Measurements from ENCODE around the gene KMO. TPM values are rescaled to one million over a fixed set of nuclear protein-coding genes. Genes with fewer than 3 reads are reported as not detected.

KMO gene
- total and polyA plus RNA-seq, 8 donors, result 0.06 to 0.33 (median 0.18) TPM; not detected in 5

GRCh38 chr1:241560146-241560848 lies 28.1 kb downstream of the KMO start:
- intact Hi-C loops (cut with DNase I; ENCODE audit: low total_unique reads), result no loop called here
- Histone ChIP-seq H3K4me3 (no peak overlapping the region), H3K27ac (no peak overlapping the region), H3K27me3 (no peaks in the 10 kb centered on the region), H3K36me3 (no peaks in the 10 kb centered on the region), H3K9me3 (no peaks in the 10 kb centered on the region), H3K4me1 (no peaks in the 10 kb centered on the region)
- DNase-seq, result no peak
- 77 to 91% (median 84%) methylated on average over 4 of the region's 4 CpGs for WGBS, 5 donors
- TF ChIP-seq POLR2AphosphoS5 (IDR thresholded peaks at IDR 0.05) (no peak), CTCF (IDR thresholded peaks at IDR 0.05) (no peak), EP300 (IDR thresholded peaks at IDR 0.05) (no peak), POLR2A (IDR thresholded peaks at IDR 0.05) (no peak)

- H3K9me3 ChIP-seq, result no peaks in the 10 kb centered on the region
- intact Hi-C loops (cut with DNase I; ENCODE audit: low total_unique reads), result no loop called here
- WGBS, 5 donors, result 82 to 86% (median 83%) methylated on average over 3 of the region's 3 CpGs
- no peak for DNase-seq
- no peaks in the 10 kb centered on the region for H3K4me1 ChIP-seq
- TF ChIP-seq EP300 (IDR thresholded peaks at IDR 0.05) (no peak), POLR2AphosphoS5 (IDR thresholded peaks at IDR 0.05) (no peak), CTCF (IDR thresholded peaks at IDR 0.05) (no peak)
- H3K27me3 ChIP-seq, result no peaks in the 10 kb centered on the region
- no peaks in the 10 kb centered on the region for H3K36me3 ChIP-seq
- H3K4me3 ChIP-seq, result no peak overlapping the region
- no peak overlapping the region for H3K27ac ChIP-seq
Observed at GRCh38 chr1:241560849-241561187, 28.6 kb downstream of the KMO start.

- H3K36me3 ChIP-seq, result no peaks in the 10 kb centered on the region
- H3K4me1 ChIP-seq, result no peaks in the 10 kb centered on the region
- intact Hi-C loops (cut with DNase I; ENCODE audit: low total_unique reads), result no loop called here
- H3K4me3 ChIP-seq, result no peak overlapping the region
- no peak overlapping the region for H3K27ac ChIP-seq
- WGBS, 5 donors, result 86 to 96% (median 91%) methylated on average over 2 of the region's 2 CpGs
- H3K9me3 ChIP-seq, result peaks cover 0 to 5% (median 2%) of the 10 kb centered on the region in 4 donors
- TF ChIP-seq POLR2A (IDR thresholded peaks at IDR 0.05) (no peak), EP300 (IDR thresholded peaks at IDR 0.05) (no peak), CTCF (IDR thresholded peaks at IDR 0.05) (no peak), POLR2AphosphoS5 (IDR thresholded peaks at IDR 0.05) (no peak)
- no peaks in the 10 kb centered on the region for H3K27me3 ChIP-seq
- DNase-seq, result no peak
Observed at GRCh38 chr1:241569848-241570247, 37.7 kb downstream of the KMO start.

- H3K27me3 ChIP-seq, result no peaks in the 10 kb centered on the region
- no peak for DNase-seq
- H3K4me1 ChIP-seq, result no peaks in the 10 kb centered on the region
- TF ChIP-seq POLR2AphosphoS5 (IDR thresholded peaks at IDR 0.05) (no peak), EP300 (IDR thresholded peaks at IDR 0.05) (no peak), CTCF (IDR thresholded peaks at IDR 0.05) (no peak)
- H3K9me3 ChIP-seq, result peaks cover 0 to 13% (median 8%) of the 10 kb centered on the region in 4 donors
- H3K27ac ChIP-seq, result no peak overlapping the region
- no peak overlapping the region for H3K4me3 ChIP-seq
- no peaks in the 10 kb centered on the region for H3K36me3 ChIP-seq
- intact Hi-C loops (cut with DNase I; ENCODE audit: low total_unique reads), result no loop called here
Observed at GRCh38 chr1:241574154-241574553, 42.0 kb downstream of the KMO start.
